Stimulated activated CD8-positive, alpha-beta memory T cell treated with anti-CD3 and anti-CD28 coated beads, Interleukin-7, amount 100 ng/mL, for 4 hours (primary cell): Measurements from ENCODE around the gene TP73.

Experiments
- DNase-seq, 2 donors: peaks; one replicate each; pipeline ENCODE4 v3.0.0-alpha.2; 2020; ENCODE audit warnings: low read depth in 2 of 2

TP73 gene

GRCh38 chr1:3779912-3780416, 127.6 kb downstream of the TP73 start:
- no peak for DNase-seq

GRCh38 chr1:3780901-3781300, 128.6 kb downstream of the TP73 start:
- no peak for DNase-seq

- DNase-seq = no peak
Measured at GRCh38 chr1:3783651-3784474, 131.5 kb downstream of the TP73 start.

- no peak for DNase-seq
Measured at GRCh38 chr1:3785045-3785444, 132.7 kb downstream of the TP73 start.

GRCh38 chr1:3785456-3786157, 133.3 kb downstream of the TP73 start:
- no peak for DNase-seq
